ENCODE data around the gene SLC25A25. TPM values are rescaled to one million over a fixed set of nuclear protein-coding genes. Genes with fewer than 3 reads are reported as not detected.
A peak's percentile ranks its signal among the peaks of the same experiment; 100 is the strongest.
"Not testable (repeated sequence)": the region's sequence is repeated elsewhere in the genome, so short reads cannot be mapped to it uniquely, and the experiment has no call there.

SLC25A25 gene
- total RNA-seq, 1 donor from 2014 or later: 34.7 TPM

GRCh38 chr9:128066713-128067644 lies 1.1 kb upstream of the SLC25A25 start, which contains the start of gene NAIF1:
Gene NAIF1, minus strand, starts transcription at chr9:128067320. Its CDS starts 219 bp downstream, at chr9:128067101.
- H3K27ac ChIP-seq: peak within 1 kb of the TSS; percentile 99
- ATAC-seq (peak; percentile 83), DNase-seq (peak; percentile 97)
- no peak for TF ChIP-seq CTCF (IDR thresholded peaks at IDR 0.05)
- no peaks in the 10 kb centered on the region for H3K27me3 ChIP-seq
- intact Hi-C loops (cut with DNase I): no loop called here
- peaks cover 49% of the 10 kb centered on the region for H3K4me1 ChIP-seq
- no peaks in the 10 kb centered on the region for H3K36me3 ChIP-seq
- H3K9me3 ChIP-seq: no peaks in the 10 kb centered on the region
- peak within 1 kb of the TSS; percentile 97 for H3K4me3 ChIP-seq

GRCh38 chr9:128068386-128069205 lies 564 bp downstream of the SLC25A25 start:
- H3K4me1 ChIP-seq: peaks cover 56% of the 10 kb centered on the region
- no peaks in the 10 kb centered on the region for H3K36me3 ChIP-seq
- intact Hi-C loops (cut with DNase I): no loop called here
- TF ChIP-seq CTCF (IDR thresholded peaks at IDR 0.05): no peak
- peak overlapping the region; percentile 97 for H3K4me3 ChIP-seq
- H3K9me3 ChIP-seq: no peaks in the 10 kb centered on the region
- DNase-seq: peak; percentile 79
- peak overlapping the region; percentile 87 for H3K27ac ChIP-seq
- ATAC-seq: no peak
- H3K27me3 ChIP-seq: no peaks in the 10 kb centered on the region

GRCh38 chr9:128070874-128071273 lies 2.8 kb downstream of the SLC25A25 start:
- no peak for TF ChIP-seq CTCF (IDR thresholded peaks at IDR 0.05)
- H3K27me3 ChIP-seq: no peaks in the 10 kb centered on the region
- no peak overlapping the region for H3K4me3 ChIP-seq
- H3K27ac ChIP-seq: peak overlapping the region; percentile 79
- H3K36me3 ChIP-seq: no peaks in the 10 kb centered on the region
- intact Hi-C loops (cut with DNase I): no loop called here
- peaks cover 54% of the 10 kb centered on the region for H3K4me1 ChIP-seq
- no peaks in the 10 kb centered on the region for H3K9me3 ChIP-seq
- ATAC-seq (no peak), DNase-seq (no peak)

GRCh38 chr9:128071475-128071874 lies 3.4 kb downstream of the SLC25A25 start:
- ATAC-seq; DNase-seq; H3K36me3 ChIP-seq; H3K27me3 ChIP-seq; intact Hi-C loops (cut with DNase I); H3K9me3 ChIP-seq: not testable (repeated sequence)
- Histone ChIP-seq H3K27ac (peak overlapping the region; percentile 79), H3K4me1 (peaks cover 48% of the 10 kb centered on the region), H3K4me3 (peak overlapping the region; percentile 18)

GRCh38 chr9:128072144-128073021 lies 4.4 kb downstream of the SLC25A25 start:
- TF ChIP-seq CTCF (IDR thresholded peaks at IDR 0.05): no peak
- Histone ChIP-seq H3K36me3 (no peaks in the 10 kb centered on the region), H3K9me3 (no peaks in the 10 kb centered on the region), H3K27ac (peak overlapping the region; percentile 79), H3K4me3 (peak overlapping the region; percentile 18), H3K4me1 (peaks cover 44% of the 10 kb centered on the region), H3K27me3 (no peaks in the 10 kb centered on the region)
- intact Hi-C loops (cut with DNase I): no loop called here
- ATAC-seq (no peak), DNase-seq (peak; percentile 74)

Measured in upper lobe of right lung (tissue), 1 donor.